Measurements from ENCODE around the gene MESD. TPM values are rescaled to one million over a fixed set of nuclear protein-coding genes. Genes with fewer than 3 reads are reported as not detected.
A peak's percentile ranks its signal among the peaks of the same experiment; 100 is the strongest.

The MESD gene
- total RNA-seq, 6 experiments from 2014 or later: 31.8 to 42.1 (median 38.3) TPM

DNA sequence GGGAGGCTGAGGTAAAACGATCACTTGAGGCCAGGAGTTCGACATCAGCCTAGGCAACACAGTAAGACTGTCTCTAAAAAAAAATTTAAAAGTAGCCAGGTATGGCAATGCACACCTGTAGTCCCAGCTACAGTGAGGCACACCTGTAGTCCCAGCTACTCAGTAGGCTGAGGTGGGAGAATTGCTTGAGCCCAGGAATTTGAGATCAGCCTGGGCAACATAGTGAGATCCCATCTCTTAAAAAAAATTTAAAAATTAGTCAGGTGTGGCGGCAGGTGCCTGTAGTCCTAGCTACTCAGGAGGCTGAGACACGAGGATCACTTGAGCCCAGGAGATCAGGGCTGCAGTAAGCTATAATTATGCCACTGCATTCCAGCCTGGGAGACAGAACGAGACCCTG is 6.8 kb downstream of the MESD start:
- TF ChIP-seq, protein P1, sequence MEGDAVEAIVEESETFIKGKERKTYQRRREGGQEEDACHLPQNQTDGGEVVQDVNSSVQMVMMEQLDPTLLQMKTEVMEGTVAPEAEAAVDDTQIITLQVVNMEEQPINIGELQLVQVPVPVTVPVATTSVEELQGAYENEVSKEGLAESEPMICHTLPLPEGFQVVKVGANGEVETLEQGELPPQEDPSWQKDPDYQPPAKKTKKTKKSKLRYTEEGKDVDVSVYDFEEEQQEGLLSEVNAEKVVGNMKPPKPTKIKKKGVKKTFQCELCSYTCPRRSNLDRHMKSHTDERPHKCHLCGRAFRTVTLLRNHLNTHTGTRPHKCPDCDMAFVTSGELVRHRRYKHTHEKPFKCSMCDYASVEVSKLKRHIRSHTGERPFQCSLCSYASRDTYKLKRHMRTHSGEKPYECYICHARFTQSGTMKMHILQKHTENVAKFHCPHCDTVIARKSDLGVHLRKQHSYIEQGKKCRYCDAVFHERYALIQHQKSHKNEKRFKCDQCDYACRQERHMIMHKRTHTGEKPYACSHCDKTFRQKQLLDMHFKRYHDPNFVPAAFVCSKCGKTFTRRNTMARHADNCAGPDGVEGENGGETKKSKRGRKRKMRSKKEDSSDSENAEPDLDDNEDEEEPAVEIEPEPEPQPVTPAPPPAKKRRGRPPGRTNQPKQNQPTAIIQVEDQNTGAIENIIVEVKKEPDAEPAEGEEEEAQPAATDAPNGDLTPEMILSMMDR (IDR thresholded peaks at IDR 0.05): no peak
- Mint-ChIP-seq H3K9me3 (no peaks in the 10 kb centered on the region), H3K27me3 (ENCODE audit: insufficient read depth) (no peaks in the 10 kb centered on the region), H3K4me3 (no peak overlapping the region), H3K4me1 (ENCODE audit: low read depth) (peaks cover 69% of the 10 kb centered on the region), H3K36me3 (ENCODE audit: low read depth) (peaks cover 23% of the 10 kb centered on the region), H3K27ac (no peak overlapping the region)
- DNase-seq: no peak

DNA sequence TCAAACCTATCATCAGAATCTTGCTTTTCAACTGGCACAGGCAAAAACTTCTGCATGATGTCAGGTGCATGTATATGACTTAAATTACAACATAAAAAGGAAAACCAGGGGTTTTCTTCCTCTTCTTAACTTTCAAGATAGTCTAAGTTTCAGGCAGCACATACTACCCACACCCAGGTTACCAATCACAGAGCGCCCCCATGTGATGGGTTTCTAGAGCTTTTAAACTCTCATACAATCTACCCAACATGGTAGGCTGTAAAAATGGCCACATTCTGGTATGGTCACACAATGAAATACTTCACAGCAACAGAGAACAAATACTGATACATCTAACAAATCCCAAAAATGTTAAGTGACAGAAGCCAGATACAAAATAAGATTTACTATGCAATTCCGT is 7.4 kb downstream of the MESD start:
- Mint-ChIP-seq H3K4me1 (ENCODE audit: low read depth) (peaks cover 73% of the 10 kb centered on the region), H3K27me3 (ENCODE audit: insufficient read depth) (no peaks in the 10 kb centered on the region), H3K36me3 (ENCODE audit: low read depth) (peaks cover 22% of the 10 kb centered on the region)

DNA sequence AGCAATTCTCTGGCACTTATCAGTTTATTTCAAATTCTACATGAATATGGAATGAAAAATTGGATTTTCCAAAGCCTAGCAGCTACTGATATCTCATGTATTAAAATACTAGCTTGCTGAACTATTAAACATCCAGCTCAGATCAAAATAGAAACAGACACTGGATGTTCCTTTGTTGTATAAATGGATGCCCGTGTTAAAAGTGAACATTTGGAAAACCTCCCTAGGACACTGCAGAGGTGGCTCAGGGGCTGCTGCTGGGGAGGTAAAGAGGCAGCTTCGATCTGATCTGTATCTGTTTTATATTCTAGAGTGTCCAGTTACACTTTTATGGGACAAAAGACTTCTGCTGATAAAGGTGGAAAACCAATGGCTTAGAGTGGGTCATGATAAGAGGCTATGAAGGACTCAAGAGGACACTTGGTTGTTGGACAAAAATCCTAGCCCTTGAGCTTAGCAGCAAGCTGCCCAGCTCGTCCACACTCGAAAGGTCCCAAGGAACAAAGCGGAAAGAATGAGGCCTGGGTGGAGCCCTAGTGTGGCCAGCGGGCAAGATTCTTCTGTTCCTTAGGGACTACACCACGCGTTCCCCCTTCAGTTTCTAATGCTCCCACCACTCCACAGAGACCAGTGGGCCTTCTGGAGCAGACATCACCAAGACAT is 9.9 kb downstream of the MESD start:
- TF ChIP-seq, protein P1 (IDR thresholded peaks at IDR 0.05): no peak
- Mint-ChIP-seq H3K4me3 (no peak overlapping the region), H3K9me3 (no peaks in the 10 kb centered on the region), H3K27ac (0 out of 2 replicates have a peak overlapping the region, but pooled peaks have one; percentile 59), H3K36me3 (ENCODE audit: low read depth) (peaks cover 22% of the 10 kb centered on the region), H3K4me1 (ENCODE audit: low read depth) (peaks cover 50% of the 10 kb centered on the region), H3K27me3 (ENCODE audit: insufficient read depth) (no peaks in the 10 kb centered on the region)
- DNase-seq: no peak

More for the DNA sequence above, 7.4 kb downstream of the MESD start:
- TF ChIP-seq, protein P1 (IDR thresholded peaks at IDR 0.05): peak; percentile 38
- Mint-ChIP-seq H3K27ac (peak overlapping the region; percentile 10; the same call in 1 of the 2 replicates), H3K9me3 (no peaks in the 10 kb centered on the region), H3K4me3 (no peak overlapping the region)
- no peak for DNase-seq

DNA sequence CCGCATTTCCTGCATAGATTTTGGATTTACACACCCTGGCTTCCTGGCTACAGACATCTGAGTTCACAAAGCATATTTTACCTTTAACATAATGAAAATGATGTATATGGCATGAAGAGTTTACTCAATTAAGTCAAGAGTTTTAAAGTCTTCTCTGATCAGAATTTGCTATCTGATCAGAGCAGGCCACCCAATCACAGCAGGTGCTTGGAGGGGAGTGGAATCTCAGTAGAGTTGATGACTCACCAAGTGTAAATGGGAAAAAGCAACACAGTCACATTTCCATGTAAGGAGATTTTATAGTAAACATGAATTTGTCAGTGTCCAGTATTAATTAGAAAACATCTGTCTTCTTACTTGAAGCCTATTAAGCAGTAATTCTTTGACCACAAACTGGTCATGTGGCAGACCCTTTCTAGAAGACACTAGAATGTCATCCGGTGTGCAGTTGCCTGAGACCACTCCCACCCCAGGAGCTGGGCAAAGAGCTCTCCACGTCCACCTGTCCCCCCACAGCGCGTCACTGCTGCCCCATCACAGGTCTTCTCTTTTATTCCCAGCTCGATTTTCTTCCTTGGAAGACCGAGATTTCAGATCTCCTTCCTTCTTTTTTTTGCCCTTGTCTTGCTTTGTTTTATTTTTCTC is 10.8 kb downstream of the MESD start:
- DNase-seq: peak; percentile 34

DNA sequence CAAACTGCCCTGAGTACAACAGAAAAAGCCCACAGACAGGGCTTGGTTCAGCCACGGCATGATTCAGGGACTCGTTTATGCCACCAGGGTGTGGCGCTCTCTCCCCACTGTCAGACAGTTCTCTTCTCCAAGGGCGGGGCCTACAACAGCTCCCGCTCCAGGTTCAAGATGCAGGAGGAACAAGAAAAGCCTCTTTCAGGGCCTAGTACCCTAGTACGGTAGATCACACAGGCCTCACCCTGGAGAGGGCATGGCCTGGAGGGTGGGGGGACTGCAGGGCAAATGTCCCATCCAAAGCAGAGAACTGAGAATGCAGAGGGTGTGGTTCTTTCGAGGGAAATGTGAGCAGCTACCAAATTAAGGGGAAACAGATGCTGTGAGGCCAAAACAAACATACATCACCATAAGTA is 12.0 kb downstream of the MESD start:
- H3K36me3 Mint-ChIP-seq (ENCODE audit: low read depth): peaks cover 22% of the 10 kb centered on the region
- DNase-seq: peak; percentile 47

More for the DNA sequence above, 10.8 kb downstream of the MESD start:
- Mint-ChIP-seq H3K9me3 (no peaks in the 10 kb centered on the region), H3K27ac (peak overlapping the region; percentile 59; the same call in 1 of the 2 replicates), H3K36me3 (ENCODE audit: low read depth) (peaks cover 22% of the 10 kb centered on the region), H3K27me3 (ENCODE audit: insufficient read depth) (no peaks in the 10 kb centered on the region), H3K4me1 (ENCODE audit: low read depth) (peaks cover 43% of the 10 kb centered on the region), H3K4me3 (no peak overlapping the region)
- TF ChIP-seq, protein P1 (IDR thresholded peaks at IDR 0.05): no peak

More for the DNA sequence above, 12.0 kb downstream of the MESD start:
- TF ChIP-seq, protein P1 (IDR thresholded peaks at IDR 0.05): peak; percentile 82
- no peaks in the 10 kb centered on the region for H3K9me3 Mint-ChIP-seq
- H3K4me1 Mint-ChIP-seq (ENCODE audit: low read depth): peaks cover 36% of the 10 kb centered on the region
- no peak overlapping the region for H3K4me3 Mint-ChIP-seq
- H3K27me3 Mint-ChIP-seq (ENCODE audit: insufficient read depth): no peaks in the 10 kb centered on the region
- no peak overlapping the region for H3K27ac Mint-ChIP-seq
